Activated T-cell treated with anti-CD3 and anti-CD28 coated beads, Interleukin-2, amount 50 U/mL, for 24 hours (primary cell): ENCODE measurements around the gene KRT23.

Source experiments
- DNase-seq: peaks from one replicate; pipeline ENCODE4 v3.0.0-alpha.2; 2020
- H3K27ac Mint-ChIP-seq: 2 replicates; pipeline ENCODE4 v1.8.0; 2020; ENCODE audit warnings: mild to moderate bottlenecking, mixed read lengths
- H3K27me3 Mint-ChIP-seq: 2 replicates; pipeline ENCODE4 v1.8.0; 2020; ENCODE audit warnings: mixed read lengths
- H3K36me3 Mint-ChIP-seq: 2 replicates; pipeline ENCODE4 v1.8.0; 2020; ENCODE audit warnings: low read depth, mixed read lengths
- H3K4me1 Mint-ChIP-seq: 2 replicates; pipeline ENCODE4 v1.8.0; 2020; ENCODE audit warnings: low read depth, mixed read lengths
- H3K4me3 Mint-ChIP-seq: 2 replicates; pipeline ENCODE4 v1.8.0; 2020; ENCODE audit warnings: mild to moderate bottlenecking, moderate library complexity, mixed read lengths
- H3K9me3 Mint-ChIP-seq: 2 replicates; pipeline ENCODE4 v1.8.0; 2020; ENCODE audit warnings: mixed read lengths

The KRT23 gene

DNA sequence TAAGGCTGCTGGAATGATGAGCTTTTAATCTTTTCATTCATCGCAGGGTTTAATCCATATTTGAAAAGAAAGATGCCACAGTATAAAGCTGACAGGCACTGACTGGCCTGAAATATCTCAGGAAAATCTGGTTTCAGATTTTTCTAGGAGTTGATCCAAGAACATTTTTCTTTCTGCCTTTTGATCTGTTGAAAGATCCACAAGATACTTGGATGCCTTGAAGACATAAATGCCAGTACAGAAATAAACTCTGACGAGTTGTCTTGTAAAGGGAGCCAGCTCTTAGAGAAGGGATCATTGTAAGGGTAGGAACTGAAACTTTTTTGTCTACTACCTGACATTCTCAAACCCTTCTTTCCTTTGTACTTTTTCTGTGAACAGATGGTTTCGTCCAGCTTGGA lies 27.0 kb downstream of the KRT23 start:
- Mint-ChIP-seq H3K27ac (no peak overlapping the region), H3K4me1 (peaks cover 7% of the 10 kb centered on the region)

GRCh38 chr17:40909755-40910154 lies 27.7 kb downstream of the KRT23 start:
- DNase-seq, result no peak

More for the DNA sequence above, 27.0 kb downstream of the KRT23 start:
- Mint-ChIP-seq H3K36me3 (no peaks in the 10 kb centered on the region), H3K4me3 (no peak overlapping the region), H3K27me3 (peaks cover 49% of the 10 kb centered on the region), H3K9me3 (no peaks in the 10 kb centered on the region)
- no peak for DNase-seq

DNA sequence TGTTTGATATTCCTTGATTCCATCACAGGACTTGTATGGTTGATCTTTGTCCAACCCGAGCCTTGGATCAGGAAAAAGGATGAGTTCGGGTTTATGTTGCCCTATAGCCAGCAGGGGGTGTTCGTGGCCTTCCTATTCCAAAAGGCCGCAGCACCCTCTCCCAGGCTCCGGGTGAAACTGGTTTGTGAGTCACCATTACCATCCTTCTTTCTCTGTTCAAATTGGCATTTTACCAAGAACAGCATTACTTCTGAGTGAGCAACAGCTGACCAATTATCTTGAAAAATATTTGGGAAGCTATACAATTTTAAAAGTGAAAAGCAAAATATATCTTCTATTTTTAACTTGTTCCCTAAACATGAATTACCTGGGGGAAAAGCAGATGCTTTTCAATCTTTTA lies 28.1 kb downstream of the KRT23 start:
- Mint-ChIP-seq H3K9me3 (no peaks in the 10 kb centered on the region), H3K27me3 (peaks cover 56% of the 10 kb centered on the region), H3K27ac (no peak overlapping the region), H3K36me3 (no peaks in the 10 kb centered on the region), H3K4me1 (peaks cover 3% of the 10 kb centered on the region), H3K4me3 (no peak overlapping the region)
- peak; percentile 65 for DNase-seq

More at GRCh38 chr17:40909755-40910154, 27.7 kb downstream of the KRT23 start:
- no peaks in the 10 kb centered on the region for H3K36me3 Mint-ChIP-seq
- H3K27me3 Mint-ChIP-seq, result peaks cover 52% of the 10 kb centered on the region
- no peak overlapping the region for H3K27ac Mint-ChIP-seq
- H3K4me1 Mint-ChIP-seq, result peaks cover 3% of the 10 kb centered on the region
- H3K9me3 Mint-ChIP-seq, result no peaks in the 10 kb centered on the region
- no peak overlapping the region for H3K4me3 Mint-ChIP-seq

GRCh38 chr17:40906613-40907012 lies 30.8 kb downstream of the KRT23 start:
- no peaks in the 10 kb centered on the region for H3K9me3 Mint-ChIP-seq
- no peak for DNase-seq
- H3K27ac Mint-ChIP-seq, result no peak overlapping the region
- peaks cover 57% of the 10 kb centered on the region for H3K27me3 Mint-ChIP-seq
- H3K4me3 Mint-ChIP-seq, result no peak overlapping the region
- peaks cover 20% of the 10 kb centered on the region for H3K4me1 Mint-ChIP-seq
- no peaks in the 10 kb centered on the region for H3K36me3 Mint-ChIP-seq

DNA sequence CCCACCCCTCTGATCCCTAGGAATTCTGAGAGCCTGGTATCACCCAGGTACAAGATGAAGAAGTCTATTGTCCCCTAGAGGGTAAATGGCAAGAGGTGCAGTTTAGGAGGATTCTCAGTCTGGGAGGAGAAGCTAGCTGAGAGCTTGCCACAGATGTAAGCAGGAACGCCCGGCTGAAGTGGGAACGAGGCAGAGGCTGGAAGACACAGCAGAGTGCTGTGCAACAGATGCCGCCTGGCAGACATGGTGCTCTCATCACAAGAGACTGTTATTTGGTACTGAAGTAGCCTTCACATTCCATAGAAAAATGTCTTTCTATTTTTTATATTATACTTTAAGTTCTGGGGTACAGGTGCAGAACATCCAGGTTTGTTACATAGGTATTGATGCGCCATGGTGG lies 32.1 kb downstream of the KRT23 start:
- no peak overlapping the region for H3K4me3 Mint-ChIP-seq
- peaks cover 54% of the 10 kb centered on the region for H3K27me3 Mint-ChIP-seq
- no peaks in the 10 kb centered on the region for H3K36me3 Mint-ChIP-seq
- H3K9me3 Mint-ChIP-seq, result no peaks in the 10 kb centered on the region
- peaks cover 20% of the 10 kb centered on the region for H3K4me1 Mint-ChIP-seq
- no peak overlapping the region for H3K27ac Mint-ChIP-seq
- no peak for DNase-seq

- H3K4me1 Mint-ChIP-seq, result peaks cover 17% of the 10 kb centered on the region
- H3K27me3 Mint-ChIP-seq, result peaks cover 41% of the 10 kb centered on the region
- no peak for DNase-seq
- H3K27ac Mint-ChIP-seq, result no peak overlapping the region
- H3K4me3 Mint-ChIP-seq, result no peak overlapping the region
- no peaks in the 10 kb centered on the region for H3K36me3 Mint-ChIP-seq
- H3K9me3 Mint-ChIP-seq, result no peaks in the 10 kb centered on the region
These were observed 34.2 kb downstream of the KRT23 start for GRCh38 chr17:40903129-40903847.

DNA sequence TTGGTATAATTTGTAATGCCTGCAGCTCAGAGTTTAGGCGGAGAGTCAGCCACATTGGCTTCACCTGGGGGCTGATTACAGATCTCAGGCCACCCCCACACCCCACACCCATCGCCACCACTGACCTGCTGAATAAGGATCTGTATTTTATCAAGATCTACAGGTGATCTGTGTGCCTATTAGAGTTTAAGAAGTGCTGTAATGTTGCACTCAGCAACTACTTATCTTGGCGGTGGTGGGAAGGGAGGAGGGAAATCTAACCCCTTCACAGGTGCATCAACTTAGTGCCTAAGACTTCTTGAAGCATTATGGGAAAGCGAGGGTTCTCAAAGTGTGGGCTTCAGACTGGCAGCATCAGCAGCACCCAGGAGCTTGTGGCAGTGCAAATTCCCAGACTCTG lies 34.9 kb downstream of the KRT23 start:
- H3K4me3 Mint-ChIP-seq, result no peak overlapping the region
- H3K4me1 Mint-ChIP-seq, result peaks cover 17% of the 10 kb centered on the region
- DNase-seq, result no peak
- no peaks in the 10 kb centered on the region for H3K9me3 Mint-ChIP-seq
- no peaks in the 10 kb centered on the region for H3K36me3 Mint-ChIP-seq
- H3K27me3 Mint-ChIP-seq, result peaks cover 41% of the 10 kb centered on the region
- H3K27ac Mint-ChIP-seq, result no peak overlapping the region

GRCh38 chr17:40901981-40902474 lies 35.4 kb downstream of the KRT23 start:
- Mint-ChIP-seq H3K4me1 (peaks cover 17% of the 10 kb centered on the region), H3K27ac (no peak overlapping the region), H3K9me3 (no peaks in the 10 kb centered on the region), H3K36me3 (no peaks in the 10 kb centered on the region), H3K4me3 (no peak overlapping the region), H3K27me3 (peaks cover 39% of the 10 kb centered on the region)
- no peak for DNase-seq

DNA sequence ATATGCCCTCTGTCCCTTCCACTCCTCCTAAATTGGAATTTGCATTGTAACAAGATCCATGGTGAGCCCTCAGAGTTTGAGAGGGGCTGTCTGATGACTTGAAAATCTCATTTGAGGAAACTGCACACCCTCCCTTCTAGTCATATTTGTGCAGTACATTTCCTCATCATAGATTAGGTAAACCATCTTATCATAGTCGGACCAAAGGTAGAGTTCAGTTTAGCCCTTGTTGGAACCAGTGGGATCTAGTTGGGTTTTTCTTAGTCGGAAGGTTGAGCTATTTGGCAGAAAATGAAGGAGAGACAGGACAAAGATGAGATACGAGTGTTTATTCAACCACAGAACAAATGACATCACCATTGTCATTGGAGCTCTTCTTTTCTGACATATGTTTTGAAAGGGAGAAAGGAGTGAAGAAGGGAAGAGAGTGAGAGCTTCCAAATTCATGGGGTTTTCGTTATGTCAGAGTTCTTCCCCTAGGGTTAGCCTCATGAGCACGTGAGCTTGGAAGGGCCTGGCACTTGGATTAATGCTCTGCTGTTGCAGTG lies 36.6 kb downstream of the KRT23 start:
- no peaks in the 10 kb centered on the region for H3K9me3 Mint-ChIP-seq
- no peaks in the 10 kb centered on the region for H3K36me3 Mint-ChIP-seq
- DNase-seq, result no peak
- peaks cover 32% of the 10 kb centered on the region for H3K27me3 Mint-ChIP-seq
- peaks cover 17% of the 10 kb centered on the region for H3K4me1 Mint-ChIP-seq
- H3K4me3 Mint-ChIP-seq, result no peak overlapping the region
- H3K27ac Mint-ChIP-seq, result no peak overlapping the region

DNA sequence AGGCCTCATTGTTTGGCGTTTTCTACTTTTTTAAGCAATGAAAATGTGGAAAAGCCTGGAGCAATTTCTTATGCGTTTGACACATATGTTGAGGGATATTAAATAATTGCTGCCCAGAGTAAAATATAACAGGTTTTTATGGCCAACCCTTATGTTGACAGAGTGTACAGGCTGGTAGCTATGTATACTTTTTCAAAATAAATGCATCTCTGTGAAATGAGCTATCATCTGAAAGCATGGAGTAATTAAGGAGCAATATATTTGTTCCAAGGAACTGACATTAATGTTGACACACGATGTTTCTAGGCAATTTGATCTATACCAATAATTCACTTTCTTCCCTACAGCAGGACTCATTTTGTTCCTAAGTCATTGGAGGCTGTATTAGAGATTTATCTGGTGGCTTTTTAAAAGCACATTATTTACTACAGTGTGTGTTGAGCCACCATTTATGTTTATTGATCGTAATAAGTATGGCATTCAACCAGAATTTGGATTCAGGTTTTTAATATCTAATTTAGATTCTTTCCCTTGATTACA lies 40.5 kb downstream of the KRT23 start:
- Mint-ChIP-seq H3K4me1 (peaks cover 3% of the 10 kb centered on the region), H3K9me3 (no peaks in the 10 kb centered on the region), H3K4me3 (no peak overlapping the region), H3K27me3 (peaks cover 44% of the 10 kb centered on the region), H3K36me3 (no peaks in the 10 kb centered on the region), H3K27ac (no peak overlapping the region)
- DNase-seq, result no peak

- DNase-seq, result no peak
- no peaks in the 10 kb centered on the region for H3K36me3 Mint-ChIP-seq
- H3K9me3 Mint-ChIP-seq, result no peaks in the 10 kb centered on the region
- H3K27me3 Mint-ChIP-seq, result peaks cover 45% of the 10 kb centered on the region
- no peaks in the 10 kb centered on the region for H3K4me1 Mint-ChIP-seq
- H3K4me3 Mint-ChIP-seq, result no peak overlapping the region
- H3K27ac Mint-ChIP-seq, result no peak overlapping the region
These were observed 42.2 kb downstream of the KRT23 start for GRCh38 chr17:40895106-40895730.

- no peak overlapping the region for H3K4me3 Mint-ChIP-seq
- no peaks in the 10 kb centered on the region for H3K4me1 Mint-ChIP-seq
- no peak overlapping the region for H3K27ac Mint-ChIP-seq
- no peaks in the 10 kb centered on the region for H3K36me3 Mint-ChIP-seq
- no peaks in the 10 kb centered on the region for H3K9me3 Mint-ChIP-seq
- peaks cover 62% of the 10 kb centered on the region for H3K27me3 Mint-ChIP-seq
- no peak for DNase-seq
These were observed 49.2 kb downstream of the KRT23 start for GRCh38 chr17:40888196-40888720.

GRCh38 chr17:40886090-40886489 lies 51.4 kb downstream of the KRT23 start:
- no peak for DNase-seq
- Mint-ChIP-seq H3K36me3 (no peaks in the 10 kb centered on the region), H3K27me3 (peaks cover 52% of the 10 kb centered on the region), H3K27ac (no peak overlapping the region), H3K9me3 (no peaks in the 10 kb centered on the region), H3K4me1 (no peaks in the 10 kb centered on the region), H3K4me3 (no peak overlapping the region)

GRCh38 chr17:40884708-40885512 lies 52.5 kb downstream of the KRT23 start, which contains the start of gene KRT20:
KRT20 (minus strand) TSS chr17:40885242; CDS start chr17:40885185, 57 bp downstream.
- Mint-ChIP-seq H3K4me3 (no peak within 1 kb of the TSS), H3K27me3 (peaks cover 43% of the 10 kb centered on the region), H3K9me3 (no peaks in the 10 kb centered on the region)

More at GRCh38 chr17:40884708-40885512, 52.5 kb downstream of the KRT23 start, which contains the start of gene KRT20:
- Mint-ChIP-seq H3K4me1 (no peaks in the 10 kb centered on the region), H3K36me3 (no peaks in the 10 kb centered on the region), H3K27ac (no peak within 1 kb of the TSS)
- DNase-seq, result no peak
